Motor neuron (in vitro differentiated cells): ENCODE data around the gene PCDH9. TPM values are rescaled to one million over a fixed set of nuclear protein-coding genes. Genes with fewer than 3 reads are reported as not detected.

ENCODE experiments used
- ATAC-seq, 8 experiments: fragments of 200-7000 bp; cut with Tn5 transposase; replicated peaks in 6 of 8; 2 replicates each; pipeline ENCODE4 v1.8.0; 2021; ENCODE audit warnings: mild to moderate bottlenecking in 8 of 8, moderate library complexity in 8 of 8
- H3K27ac ChIP-seq, 2 donors: fragments of 250-450 bp; sonication (Bioruptor Pico); 2 replicates each; pipeline ENCODE4 v1.9.0; 2021; ENCODE audit warnings: antibody characterized with exemption in 2 of 2, mild to moderate bottlenecking in 2 of 2, moderate library complexity in 1 of 2
- H3K4me1 ChIP-seq, 2 donors: fragments of 250-450 bp; sonication (Bioruptor Pico); replicated peaks in 1 of 2; 2 replicates each; pipeline ENCODE4 v1.6.1; 2021; ENCODE audit warnings: antibody characterized with exemption in 2 of 2, mild to moderate bottlenecking in 2 of 2, moderate library complexity in 1 of 2
- H3K4me3 ChIP-seq, 5 donors: fragments of 250-450 bp; sonication (Bioruptor Pico); 2 replicates each; pipeline ENCODE4 v1.9.0; 2021; ENCODE audit warnings: antibody characterized with exemption in 5 of 5, mild to moderate bottlenecking in 5 of 5, moderate library complexity in 4 of 5
- WGBS, 10 experiments: fragments of 450-650 bp; shearing (Covaris generic); methylation state at CpG; one replicate each; pipeline ENCODE4 v1.0.0; 2022; 5-methylcytosine and 5-hydroxymethylcytosine counted together
- in situ Hi-C, 9 experiments: fragments of 400-800 bp; cut with MboI; loops; one replicate each; pipeline ENCODE4 v1.15.0; 2021; ENCODE audit warnings: low sequenced_read_pairs in 9 of 9, low pct_unique_long_range_greater_than_20kb in 2 of 9; ENCODE audit not compliant: unreplicated experiment in 9 of 9
- total RNA-seq, 8 experiments: library from RNA; unstranded; fragments of 300-600 nt; gene quantifications; 2 replicates each; pipeline versions ENCODE4 v1.2.3 to v1.2.4, GENCODE V29; 2022

Gene PCDH9
- total RNA-seq, 8 experiments from 2014 or later: 0.51 to 201 (median 64.7) TPM

- H3K4me3 ChIP-seq: no peak overlapping the region
- no peak overlapping the region for H3K27ac ChIP-seq
- peak in 2 of 8 experiments; percentile 38 to 49 for ATAC-seq
- 26 to 100% (median 81%) methylated on average over 1 to 2 of the region's 2 CpGs for WGBS, 10 experiments
- peaks cover 4 to 15% of the 10 kb centered on the region in 2 donors for H3K4me1 ChIP-seq
- in situ Hi-C loops: no loop called here
Measured at GRCh38 chr13:66951426-66951825, 278.7 kb downstream of the PCDH9 start.

- Histone ChIP-seq H3K4me1 (peaks cover 4 to 15% of the 10 kb centered on the region in 2 donors), H3K4me3 (no peak overlapping the region), H3K27ac (no peak overlapping the region)
- in situ Hi-C loops: no loop called here
- ATAC-seq: no peak
Measured at GRCh38 chr13:66950666-66951065, 279.5 kb downstream of the PCDH9 start.

- ATAC-seq: no peak
- in situ Hi-C loops: no loop called here
- Histone ChIP-seq H3K4me1 (peaks cover 4 to 15% of the 10 kb centered on the region in 2 donors), H3K27ac (no peak overlapping the region), H3K4me3 (no peak overlapping the region)
- 1 to 97% (median 82%) methylated on average over 2 to 6 of the region's 6 CpGs for WGBS, 10 experiments
Measured at GRCh38 chr13:66948910-66949309, 281.2 kb downstream of the PCDH9 start.

- no peak overlapping the region for H3K4me3 ChIP-seq
- ATAC-seq: no peak
- no peak overlapping the region for H3K27ac ChIP-seq
- in situ Hi-C loops: no loop called here
- WGBS, 10 experiments: 22 to 100% (median 93%) methylated on average over 1 to 3 of the region's 3 CpGs
- no peaks in the 10 kb centered on the region for H3K4me1 ChIP-seq
Measured at GRCh38 chr13:66943530-66943929, 286.6 kb downstream of the PCDH9 start.

GRCh38 chr13:66940113-66940512 lies 290.0 kb downstream of the PCDH9 start:
- WGBS, 10 experiments: 0 to 90% (median 84%) methylated on average over 1 to 4 of the region's 4 CpGs
- no peak overlapping the region for H3K27ac ChIP-seq
- no peak for ATAC-seq
- no peak overlapping the region for H3K4me3 ChIP-seq
- in situ Hi-C loops: no loop called here
- H3K4me1 ChIP-seq: no peaks in the 10 kb centered on the region

- no peaks in the 10 kb centered on the region for H3K4me1 ChIP-seq
- in situ Hi-C loops: no loop called here
- 0 to 100% (median 95%) methylated on average over 1 to 5 of the region's 5 CpGs; no CpG with 5 or more reads in 1 of the 10 experiments for WGBS, 10 experiments
- no peak overlapping the region for H3K4me3 ChIP-seq
- no peak for ATAC-seq
- H3K27ac ChIP-seq: no peak overlapping the region
Measured at GRCh38 chr13:66937423-66937822, 292.7 kb downstream of the PCDH9 start.

GRCh38 chr13:66933994-66934393 lies 296.1 kb downstream of the PCDH9 start:
- Histone ChIP-seq H3K27ac (no peak overlapping the region), H3K4me3 (no peak overlapping the region), H3K4me1 (no peaks in the 10 kb centered on the region)
- 29 to 100% (median 91%) methylated on average over 1 to 6 of the region's 7 CpGs; no CpG with 5 or more reads in 1 of the 10 experiments for WGBS, 10 experiments
- in situ Hi-C loops: no loop called here
- ATAC-seq: peak in 1 of 8 experiments; percentile 89

GRCh38 chr13:66933527-66933926 lies 296.6 kb downstream of the PCDH9 start:
- no peaks in the 10 kb centered on the region for H3K4me1 ChIP-seq
- in situ Hi-C loops: no loop called here
- WGBS, 10 experiments: 3 to 92% (median 82%) methylated on average over 1 to 3 of the region's 3 CpGs
- no peak for ATAC-seq
- H3K4me3 ChIP-seq: no peak overlapping the region
- no peak overlapping the region for H3K27ac ChIP-seq

- in situ Hi-C loops: no loop called here
Measured at GRCh38 chr13:66927562-66927961, 302.6 kb downstream of the PCDH9 start.

GRCh38 chr13:66926851-66927524 lies 303.1 kb downstream of the PCDH9 start:
- WGBS, 10 experiments: 20 to 100% (median 90%) methylated on average over 3 to 6 of the region's 6 CpGs; no CpG with 5 or more reads in 1 of the 10 experiments
- no peak overlapping the region for H3K27ac ChIP-seq
- no peak overlapping the region for H3K4me3 ChIP-seq
- in situ Hi-C loops: no loop called here
- H3K4me1 ChIP-seq: no peaks in the 10 kb centered on the region
- no peak for ATAC-seq

More at GRCh38 chr13:66927562-66927961, 302.6 kb downstream of the PCDH9 start:
- H3K27ac ChIP-seq: no peak overlapping the region
- ATAC-seq: no peak
- H3K4me1 ChIP-seq: no peaks in the 10 kb centered on the region
- no peak overlapping the region for H3K4me3 ChIP-seq

GRCh38 chr13:66926200-66926850 lies 303.8 kb downstream of the PCDH9 start:
- H3K27ac ChIP-seq: no peak overlapping the region
- no peaks in the 10 kb centered on the region for H3K4me1 ChIP-seq
- WGBS, 10 experiments: 0 to 100% (median 62%) methylated on average over 1 to 4 of the region's 4 CpGs; no CpG with 5 or more reads in 1 of the 10 experiments
- no peak for ATAC-seq
- in situ Hi-C loops: no loop called here
- H3K4me3 ChIP-seq: no peak overlapping the region

- in situ Hi-C loops: no loop called here
- H3K4me3 ChIP-seq: no peak overlapping the region
- no peak overlapping the region for H3K27ac ChIP-seq
- no peak for ATAC-seq
- 0 to 92% (median 67%) methylated on average over 1 of the region's 1 CpG; no CpG with 5 or more reads in 1 of the 10 experiments for WGBS, 10 experiments
- peaks cover 0 to 6% of the 10 kb centered on the region in 2 donors for H3K4me1 ChIP-seq
Measured at GRCh38 chr13:66922444-66922843, 307.7 kb downstream of the PCDH9 start.

- in situ Hi-C loops: no loop called here
- ATAC-seq: peak in 1 of 8 experiments; percentile 56
- H3K27ac ChIP-seq: no peak overlapping the region
- 25 to 100% (median 72%) methylated on average over 1 to 5 of the region's 5 CpGs for WGBS, 10 experiments
- H3K4me3 ChIP-seq: no peak overlapping the region
- peaks cover 0 to 6% of the 10 kb centered on the region in 2 donors for H3K4me1 ChIP-seq
Measured at GRCh38 chr13:66921437-66921836, 308.7 kb downstream of the PCDH9 start.
